GM23338 (cell line): ENCODE results near the gene SLC23A2. TPM values are rescaled to one million over a fixed set of nuclear protein-coding genes. Genes with fewer than 3 reads are reported as not detected.

ENCODE experiments used
- ATAC-seq: fragments of 200-7000 bp; cut with Tn5 transposase; 3 replicates; pipeline ENCODE4 v1.9.1; 2020
- DNase-seq: peaks from one replicate; pipeline ENCODE4 v3.0.0-alpha.2; 2015; ENCODE audit warnings: low spot score
- H2AFZ ChIP-seq: fragments of 200-600 bp; sonication (generic); 2 replicates; pipeline ENCODE4 v1.8.0; 2016; ENCODE audit warnings: antibody characterized with exemption, mild to moderate bottlenecking, moderate library complexity
- H3F3A ChIP-seq: fragments of 200-600 bp; sonication (generic); replicated peaks from 2 replicates; pipeline ENCODE4 v1.8.0; 2017; ENCODE audit warnings: antibody characterized with exemption, mixed run types, low read depth
- H3K27ac ChIP-seq: fragments of 200-600 bp; sonication (generic); 2 replicates; pipeline ENCODE4 v1.6.1; 2016; ENCODE audit warnings: low read depth
- H3K27me3 ChIP-seq: fragments of 200-600 bp; sonication (generic); 2 replicates; pipeline ENCODE4 v1.8.0; 2016; ENCODE audit warnings: mild to moderate bottlenecking, mixed run types, moderate library complexity; ENCODE audit not compliant: insufficient read depth
- H3K36me3 ChIP-seq: fragments of 200-600 bp; sonication (generic); 2 replicates; pipeline ENCODE4 v1.8.0; 2016; ENCODE audit warnings: mild to moderate bottlenecking; ENCODE audit not compliant: insufficient read depth
- H3K4me1 ChIP-seq: fragments of 200-600 bp; sonication (generic); 2 replicates; pipeline ENCODE4 v1.8.0; 2016; ENCODE audit warnings: mild to moderate bottlenecking, moderate library complexity; ENCODE audit not compliant: insufficient read depth
- H3K4me2 ChIP-seq: fragments of 200-600 bp; sonication (generic); 2 replicates; pipeline ENCODE4 v1.7.1; 2017; ENCODE audit warnings: mixed run types
- H3K4me3 ChIP-seq: fragments of 200-600 bp; sonication (generic); 2 replicates; pipeline ENCODE4 v1.6.1; 2016; ENCODE audit warnings: mixed run types
- H3K79me2 ChIP-seq: fragments of 200-600 bp; sonication (generic); replicated peaks from 2 replicates; pipeline ENCODE4 v1.8.0; 2017; ENCODE audit warnings: mild to moderate bottlenecking; ENCODE audit not compliant: insufficient read depth
- H3K9me2 ChIP-seq: fragments of 200-600 bp; sonication (generic); 2 replicates; pipeline ENCODE4 v1.8.0; 2017; ENCODE audit not compliant: insufficient read depth
- H4K20me1 ChIP-seq: fragments of 200-600 bp; sonication (generic); replicated peaks from 2 replicates; pipeline ENCODE4 v1.8.0; 2017; ENCODE audit warnings: mild to moderate bottlenecking; ENCODE audit not compliant: insufficient read depth
- H3K27ac Mint-ChIP-seq: 2 replicates; pipeline ENCODE4 v1.8.0; 2020; ENCODE audit warnings: inconsistent platforms, mild to moderate bottlenecking, moderate library complexity, mixed read lengths
- H3K27me3 Mint-ChIP-seq: 3 replicates; pipeline ENCODE4 v1.8.0; 2022; ENCODE audit warnings: low read depth, mild to moderate bottlenecking, moderate library complexity, mixed read lengths, inconsistent platforms; ENCODE audit not compliant: insufficient read depth, poor library complexity
- H3K36me3 Mint-ChIP-seq: 3 replicates; pipeline ENCODE4 v1.8.0; 2021; ENCODE audit warnings: low read depth, mild to moderate bottlenecking, inconsistent platforms, moderate library complexity, mixed read lengths
- H3K4me1 Mint-ChIP-seq: 3 replicates; pipeline ENCODE4 v1.8.0; 2020; ENCODE audit warnings: mild to moderate bottlenecking, inconsistent platforms, mixed read lengths
- H3K4me3 Mint-ChIP-seq: 3 replicates; pipeline ENCODE4 v1.8.0; 2021; ENCODE audit warnings: moderate library complexity, mild to moderate bottlenecking, inconsistent platforms, mixed read lengths
- H3K9me3 Mint-ChIP-seq: 3 replicates; pipeline ENCODE4 v1.8.0; 2020; ENCODE audit warnings: moderate library complexity, mild to moderate bottlenecking, inconsistent platforms, mixed read lengths
- EZH2 ChIP-seq: fragments of 200-600 bp; sonication (generic); IDR thresholded peaks from one replicate; pipeline ENCODE4 v1.8.0; 2017; ENCODE audit warnings: antibody characterized with exemption, mild to moderate bottlenecking, low read depth; ENCODE audit not compliant: unreplicated experiment
- EZH2phosphoT487 ChIP-seq: fragments of 200-600 bp; sonication (generic); IDR thresholded peaks from one replicate; pipeline ENCODE4 v1.8.1; 2018; ENCODE audit warnings: antibody characterized with exemption; ENCODE audit not compliant: unreplicated experiment
- NANOG ChIP-seq: IDR thresholded peaks from 2 replicates; pipeline ENCODE4 v1.6.1; 2016; ENCODE audit warnings: antibody characterized with exemption, borderline replicate concordance
- POLR2AphosphoS5 ChIP-seq: IDR thresholded peaks from 2 replicates; pipeline ENCODE4 v1.6.1; 2016; ENCODE audit warnings: antibody characterized with exemption, low read depth
- STAT1 ChIP-seq: IDR thresholded peaks from one replicate; pipeline ENCODE4 v1.6.1; 2016; ENCODE audit warnings: antibody characterized with exemption; ENCODE audit not compliant: unreplicated experiment
- ZNF114 ChIP-seq: fragments of 250-450 bp; sonication (Bioruptor Pico); IDR thresholded peaks from 2 replicates; pipeline ENCODE4 v1.5.0; 2020; ENCODE audit warnings: mild to moderate bottlenecking, moderate library complexity
- polyA plus RNA-seq: library from polyadenylated mRNA; unstranded; fragments of >200 nt; fragmentation: Nextera tagmentation; extraction: Ambion mirVana; gene quantifications from 2 replicates; pipeline ENCODE4 v1.2.1, GENCODE V29; 2016
- total RNA-seq: library from RNA; depleted of rRNA; stranded (reverse); fragments of >200 nt; shearing (Covaris generic); gene quantifications from 2 replicates; pipeline ENCODE4 v1.2.3, GENCODE V29; 2014
- TF ChIP-seq, protein P1 (sequence below): IDR thresholded peaks from one replicate; pipeline ENCODE4 v1.6.1; 2018; ENCODE audit warnings: antibody characterized with exemption; ENCODE audit not compliant: unreplicated experiment
- TF ChIP-seq, protein P2 (sequence below), 2 experiments: fragments of 200-600 bp in 1 of 2; sonication (generic) in 1 of 2; conservative IDR thresholded peaks; 2 replicates each; pipeline versions ENCODE4 v1.5.1 to v1.6.1; 2016 to 2017; ENCODE audit warnings: antibody characterized with exemption in 2 of 2, low read depth in 2 of 2, mild to moderate bottlenecking in 2 of 2, moderate library complexity in 1 of 2
- TF ChIP-seq, protein P3 (sequence below): fragments of 250-450 bp; sonication (Bioruptor Pico); IDR thresholded peaks from 2 replicates; pipeline ENCODE4 v1.5.0; 2020; ENCODE audit warnings: mild to moderate bottlenecking, moderate library complexity
- TF ChIP-seq, protein P4 (sequence below): IDR thresholded peaks from 2 replicates; pipeline ENCODE4 v1.6.1; 2016; ENCODE audit warnings: antibody characterized with exemption

The SLC23A2 gene
- total and polyA plus RNA-seq, 2 experiments from 2014 or later = 4.4 to 20.2 TPM

DNA sequence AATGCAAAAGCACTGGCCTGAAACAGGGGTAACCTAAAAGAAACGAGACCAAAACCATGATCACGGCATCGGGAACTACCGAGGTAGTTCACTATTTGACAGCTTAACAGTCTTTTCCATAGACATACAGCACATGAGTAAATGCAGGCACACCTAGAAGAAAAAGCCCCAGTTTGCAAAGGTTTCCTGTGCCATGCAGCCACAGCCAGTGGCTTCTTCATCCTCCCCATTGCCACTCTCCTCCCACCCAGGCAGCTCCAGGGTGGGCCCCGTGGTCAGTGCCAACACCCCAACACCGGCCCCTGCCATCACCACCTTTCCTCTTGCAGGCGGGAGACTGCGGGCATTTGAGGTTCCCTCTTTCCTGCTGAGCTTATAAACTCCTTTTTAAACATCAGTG, 115.4 kb downstream of the SLC23A2 start:
- no peaks in the 10 kb centered on the region for H3K36me3 ChIP-seq
- Mint-ChIP-seq H3K4me3 (no peak overlapping the region), H3K27me3 (peaks cover 3% of the 10 kb centered on the region), H3K9me3 (no peaks in the 10 kb centered on the region), H3K36me3 (no peaks in the 10 kb centered on the region), H3K4me1 (peaks cover 3% of the 10 kb centered on the region; the same call in 2 of the 3 replicates), H3K27ac (no peak overlapping the region)
- no peak overlapping the region for H3K27ac ChIP-seq
- DNase-seq (no peak), ATAC-seq (no peak)
- no peak overlapping the region for H2AFZ ChIP-seq
- H3F3A ChIP-seq = no peaks in the 10 kb centered on the region
- no peaks in the 10 kb centered on the region for H3K9me2 ChIP-seq
- H4K20me1 ChIP-seq = no peaks in the 10 kb centered on the region; the same call in none of the 2 replicates
- no peak for TF ChIP-seq EZH2phosphoT487
- no peak for TF ChIP-seq ZNF114 (CRISPR knock-in tag)
- no peak for TF ChIP-seq NANOG
- no peak for TF ChIP-seq EZH2
- TF ChIP-seq POLR2AphosphoS5 = no peak
- TF ChIP-seq, protein P1, sequence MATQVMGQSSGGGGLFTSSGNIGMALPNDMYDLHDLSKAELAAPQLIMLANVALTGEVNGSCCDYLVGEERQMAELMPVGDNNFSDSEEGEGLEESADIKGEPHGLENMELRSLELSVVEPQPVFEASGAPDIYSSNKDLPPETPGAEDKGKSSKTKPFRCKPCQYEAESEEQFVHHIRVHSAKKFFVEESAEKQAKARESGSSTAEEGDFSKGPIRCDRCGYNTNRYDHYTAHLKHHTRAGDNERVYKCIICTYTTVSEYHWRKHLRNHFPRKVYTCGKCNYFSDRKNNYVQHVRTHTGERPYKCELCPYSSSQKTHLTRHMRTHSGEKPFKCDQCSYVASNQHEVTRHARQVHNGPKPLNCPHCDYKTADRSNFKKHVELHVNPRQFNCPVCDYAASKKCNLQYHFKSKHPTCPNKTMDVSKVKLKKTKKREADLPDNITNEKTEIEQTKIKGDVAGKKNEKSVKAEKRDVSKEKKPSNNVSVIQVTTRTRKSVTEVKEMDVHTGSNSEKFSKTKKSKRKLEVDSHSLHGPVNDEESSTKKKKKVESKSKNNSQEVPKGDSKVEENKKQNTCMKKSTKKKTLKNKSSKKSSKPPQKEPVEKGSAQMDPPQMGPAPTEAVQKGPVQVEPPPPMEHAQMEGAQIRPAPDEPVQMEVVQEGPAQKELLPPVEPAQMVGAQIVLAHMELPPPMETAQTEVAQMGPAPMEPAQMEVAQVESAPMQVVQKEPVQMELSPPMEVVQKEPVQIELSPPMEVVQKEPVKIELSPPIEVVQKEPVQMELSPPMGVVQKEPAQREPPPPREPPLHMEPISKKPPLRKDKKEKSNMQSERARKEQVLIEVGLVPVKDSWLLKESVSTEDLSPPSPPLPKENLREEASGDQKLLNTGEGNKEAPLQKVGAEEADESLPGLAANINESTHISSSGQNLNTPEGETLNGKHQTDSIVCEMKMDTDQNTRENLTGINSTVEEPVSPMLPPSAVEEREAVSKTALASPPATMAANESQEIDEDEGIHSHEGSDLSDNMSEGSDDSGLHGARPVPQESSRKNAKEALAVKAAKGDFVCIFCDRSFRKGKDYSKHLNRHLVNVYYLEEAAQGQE = no peak
- TF ChIP-seq, protein P2, sequence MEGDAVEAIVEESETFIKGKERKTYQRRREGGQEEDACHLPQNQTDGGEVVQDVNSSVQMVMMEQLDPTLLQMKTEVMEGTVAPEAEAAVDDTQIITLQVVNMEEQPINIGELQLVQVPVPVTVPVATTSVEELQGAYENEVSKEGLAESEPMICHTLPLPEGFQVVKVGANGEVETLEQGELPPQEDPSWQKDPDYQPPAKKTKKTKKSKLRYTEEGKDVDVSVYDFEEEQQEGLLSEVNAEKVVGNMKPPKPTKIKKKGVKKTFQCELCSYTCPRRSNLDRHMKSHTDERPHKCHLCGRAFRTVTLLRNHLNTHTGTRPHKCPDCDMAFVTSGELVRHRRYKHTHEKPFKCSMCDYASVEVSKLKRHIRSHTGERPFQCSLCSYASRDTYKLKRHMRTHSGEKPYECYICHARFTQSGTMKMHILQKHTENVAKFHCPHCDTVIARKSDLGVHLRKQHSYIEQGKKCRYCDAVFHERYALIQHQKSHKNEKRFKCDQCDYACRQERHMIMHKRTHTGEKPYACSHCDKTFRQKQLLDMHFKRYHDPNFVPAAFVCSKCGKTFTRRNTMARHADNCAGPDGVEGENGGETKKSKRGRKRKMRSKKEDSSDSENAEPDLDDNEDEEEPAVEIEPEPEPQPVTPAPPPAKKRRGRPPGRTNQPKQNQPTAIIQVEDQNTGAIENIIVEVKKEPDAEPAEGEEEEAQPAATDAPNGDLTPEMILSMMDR (conservative IDR thresholded peaks at IDR 0.05; ENCODE audit: low read depth in 2 of 2) = no peak
- TF ChIP-seq, protein P3, sequence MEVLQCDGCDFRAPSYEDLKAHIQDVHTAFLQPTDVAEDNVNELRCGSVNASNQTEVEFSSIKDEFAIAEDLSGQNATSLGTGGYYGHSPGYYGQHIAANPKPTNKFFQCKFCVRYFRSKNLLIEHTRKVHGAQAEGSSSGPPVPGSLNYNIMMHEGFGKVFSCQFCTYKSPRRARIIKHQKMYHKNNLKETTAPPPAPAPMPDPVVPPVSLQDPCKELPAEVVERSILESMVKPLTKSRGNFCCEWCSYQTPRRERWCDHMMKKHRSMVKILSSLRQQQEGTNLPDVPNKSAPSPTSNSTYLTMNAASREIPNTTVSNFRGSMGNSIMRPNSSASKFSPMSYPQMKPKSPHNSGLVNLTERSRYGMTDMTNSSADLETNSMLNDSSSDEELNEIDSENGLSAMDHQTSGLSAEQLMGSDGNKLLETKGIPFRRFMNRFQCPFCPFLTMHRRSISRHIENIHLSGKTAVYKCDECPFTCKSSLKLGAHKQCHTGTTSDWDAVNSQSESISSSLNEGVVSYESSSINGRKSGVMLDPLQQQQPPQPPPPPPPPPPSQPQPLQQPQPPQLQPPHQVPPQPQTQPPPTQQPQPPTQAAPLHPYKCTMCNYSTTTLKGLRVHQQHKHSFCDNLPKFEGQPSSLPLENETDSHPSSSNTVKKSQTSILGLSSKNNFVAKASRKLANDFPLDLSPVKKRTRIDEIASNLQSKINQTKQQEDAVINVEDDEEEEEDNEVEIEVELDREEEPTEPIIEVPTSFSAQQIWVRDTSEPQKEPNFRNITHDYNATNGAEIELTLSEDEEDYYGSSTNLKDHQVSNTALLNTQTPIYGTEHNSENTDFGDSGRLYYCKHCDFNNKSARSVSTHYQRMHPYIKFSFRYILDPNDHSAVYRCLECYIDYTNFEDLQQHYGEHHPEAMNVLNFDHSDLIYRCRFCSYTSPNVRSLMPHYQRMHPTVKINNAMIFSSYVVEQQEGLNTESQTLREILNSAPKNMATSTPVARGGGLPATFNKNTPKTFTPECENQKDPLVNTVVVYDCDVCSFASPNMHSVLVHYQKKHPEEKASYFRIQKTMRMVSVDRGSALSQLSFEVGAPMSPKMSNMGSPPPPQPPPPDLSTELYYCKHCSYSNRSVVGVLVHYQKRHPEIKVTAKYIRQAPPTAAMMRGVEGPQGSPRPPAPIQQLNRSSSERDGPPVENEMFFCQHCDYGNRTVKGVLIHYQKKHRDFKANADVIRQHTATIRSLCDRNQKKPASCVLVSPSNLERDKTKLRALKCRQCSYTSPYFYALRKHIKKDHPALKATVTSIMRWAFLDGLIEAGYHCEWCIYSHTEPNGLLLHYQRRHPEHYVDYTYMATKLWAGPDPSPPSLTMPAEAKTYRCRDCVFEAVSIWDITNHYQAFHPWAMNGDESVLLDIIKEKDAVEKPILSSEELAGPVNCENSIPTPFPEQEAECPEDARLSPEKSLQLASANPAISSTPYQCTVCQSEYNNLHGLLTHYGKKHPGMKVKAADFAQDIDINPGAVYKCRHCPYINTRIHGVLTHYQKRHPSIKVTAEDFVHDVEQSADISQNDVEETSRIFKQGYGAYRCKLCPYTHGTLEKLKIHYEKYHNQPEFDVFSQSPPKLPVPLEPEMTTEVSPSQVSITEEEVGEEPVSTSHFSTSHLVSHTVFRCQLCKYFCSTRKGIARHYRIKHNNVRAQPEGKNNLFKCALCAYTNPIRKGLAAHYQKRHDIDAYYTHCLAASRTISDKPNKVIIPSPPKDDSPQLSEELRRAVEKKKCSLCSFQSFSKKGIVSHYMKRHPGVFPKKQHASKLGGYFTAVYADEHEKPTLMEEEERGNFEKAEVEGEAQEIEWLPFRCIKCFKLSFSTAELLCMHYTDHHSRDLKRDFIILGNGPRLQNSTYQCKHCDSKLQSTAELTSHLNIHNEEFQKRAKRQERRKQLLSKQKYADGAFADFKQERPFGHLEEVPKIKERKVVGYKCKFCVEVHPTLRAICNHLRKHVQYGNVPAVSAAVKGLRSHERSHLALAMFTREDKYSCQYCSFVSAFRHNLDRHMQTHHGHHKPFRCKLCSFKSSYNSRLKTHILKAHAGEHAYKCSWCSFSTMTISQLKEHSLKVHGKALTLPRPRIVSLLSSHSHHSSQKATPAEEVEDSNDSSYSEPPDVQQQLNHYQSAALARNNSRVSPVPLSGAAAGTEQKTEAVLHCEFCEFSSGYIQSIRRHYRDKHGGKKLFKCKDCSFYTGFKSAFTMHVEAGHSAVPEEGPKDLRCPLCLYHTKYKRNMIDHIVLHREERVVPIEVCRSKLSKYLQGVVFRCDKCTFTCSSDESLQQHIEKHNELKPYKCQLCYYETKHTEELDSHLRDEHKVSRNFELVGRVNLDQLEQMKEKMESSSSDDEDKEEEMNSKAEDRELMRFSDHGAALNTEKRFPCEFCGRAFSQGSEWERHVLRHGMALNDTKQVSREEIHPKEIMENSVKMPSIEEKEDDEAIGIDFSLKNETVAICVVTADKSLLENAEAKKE = no peak
- TF ChIP-seq, protein P4, sequence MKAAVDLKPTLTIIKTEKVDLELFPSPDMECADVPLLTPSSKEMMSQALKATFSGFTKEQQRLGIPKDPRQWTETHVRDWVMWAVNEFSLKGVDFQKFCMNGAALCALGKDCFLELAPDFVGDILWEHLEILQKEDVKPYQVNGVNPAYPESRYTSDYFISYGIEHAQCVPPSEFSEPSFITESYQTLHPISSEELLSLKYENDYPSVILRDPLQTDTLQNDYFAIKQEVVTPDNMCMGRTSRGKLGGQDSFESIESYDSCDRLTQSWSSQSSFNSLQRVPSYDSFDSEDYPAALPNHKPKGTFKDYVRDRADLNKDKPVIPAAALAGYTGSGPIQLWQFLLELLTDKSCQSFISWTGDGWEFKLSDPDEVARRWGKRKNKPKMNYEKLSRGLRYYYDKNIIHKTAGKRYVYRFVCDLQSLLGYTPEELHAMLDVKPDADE = no peak
- TF ChIP-seq STAT1 = no peak
- no peak overlapping the region for H3K4me3 ChIP-seq
- H3K4me2 ChIP-seq = no peak overlapping the region
- H3K4me1 ChIP-seq = no peaks in the 10 kb centered on the region
- H3K79me2 ChIP-seq = no peaks in the 10 kb centered on the region
- no peaks in the 10 kb centered on the region for H3K27me3 ChIP-seq
